Vagina (tissue), 2 donors: ENCODE measurements around the gene P2RY12.

Experiments used
- CTCF ChIP-seq, 3 experiments: fragments of 450-650 bp in 2 of 3; fragments of 200-600 bp in 1 of 3; sonication (generic) in 1 of 3; IDR thresholded peaks; one replicate each; pipeline ENCODE4 v1.5.1; 2017 to 2019; ENCODE audit warnings: antibody characterized with exemption in 3 of 3, mild to moderate bottlenecking in 2 of 3, moderate library complexity in 2 of 3
- POLR2A ChIP-seq, 2 donors: fragments of 450-650 bp; IDR thresholded peaks; one replicate each; pipeline ENCODE4 v1.6.1; 2017; ENCODE audit warnings: antibody characterized with exemption in 2 of 2, mild to moderate bottlenecking in 2 of 2, moderate library complexity in 2 of 2
- POLR2AphosphoS5 ChIP-seq, 2 donors: sonication (generic); formaldehyde crosslinking; IDR thresholded peaks; one replicate each; pipeline ENCODE4 v1.9.0; 2017; ENCODE audit warnings: antibody characterized with exemption in 2 of 2, mild to moderate bottlenecking in 2 of 2, low read depth in 1 of 2; ENCODE audit not compliant: insufficient read depth in 1 of 2

GRCh38 chr3:151300539-151300938 is 84.0 kb downstream of the P2RY12 start:
- TF ChIP-seq POLR2A (IDR thresholded peaks at IDR 0.05) (no peak), CTCF (IDR thresholded peaks at IDR 0.05) (no peak), POLR2AphosphoS5 (IDR thresholded peaks at IDR 0.05; ENCODE audit: insufficient read depth in 1 of 2, low read depth in 1 of 2) (no peak)
